ENCODE data around the gene PRKAR2B.
"Not testable (repeated sequence)": the region's sequence is repeated elsewhere in the genome, so short reads cannot be mapped to it uniquely, and the experiment has no call there.

Gene PRKAR2B

DNA sequence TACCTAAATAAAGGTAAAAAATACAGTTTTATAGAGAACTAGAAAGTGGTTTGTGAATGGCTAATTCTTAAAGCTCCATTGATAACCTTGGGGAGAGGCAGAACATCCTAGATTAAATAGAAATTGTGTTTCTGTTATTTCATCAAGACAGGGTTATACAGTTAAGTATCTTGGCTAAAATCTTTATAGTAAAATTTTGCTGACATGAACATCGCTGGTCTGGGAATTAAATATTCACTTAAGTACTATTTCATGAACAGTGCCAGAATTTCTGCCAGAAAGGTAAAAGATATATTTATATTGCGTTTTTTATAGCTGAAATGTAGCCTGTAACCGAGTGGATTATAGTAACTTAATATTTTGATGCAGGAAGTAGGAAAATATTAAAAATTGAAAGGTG, 70.6 kb downstream of the PRKAR2B start:
- DNase-seq (ENCODE audit: low read depth in 2 of 3, low spot score in 2 of 3), result no peak

DNA sequence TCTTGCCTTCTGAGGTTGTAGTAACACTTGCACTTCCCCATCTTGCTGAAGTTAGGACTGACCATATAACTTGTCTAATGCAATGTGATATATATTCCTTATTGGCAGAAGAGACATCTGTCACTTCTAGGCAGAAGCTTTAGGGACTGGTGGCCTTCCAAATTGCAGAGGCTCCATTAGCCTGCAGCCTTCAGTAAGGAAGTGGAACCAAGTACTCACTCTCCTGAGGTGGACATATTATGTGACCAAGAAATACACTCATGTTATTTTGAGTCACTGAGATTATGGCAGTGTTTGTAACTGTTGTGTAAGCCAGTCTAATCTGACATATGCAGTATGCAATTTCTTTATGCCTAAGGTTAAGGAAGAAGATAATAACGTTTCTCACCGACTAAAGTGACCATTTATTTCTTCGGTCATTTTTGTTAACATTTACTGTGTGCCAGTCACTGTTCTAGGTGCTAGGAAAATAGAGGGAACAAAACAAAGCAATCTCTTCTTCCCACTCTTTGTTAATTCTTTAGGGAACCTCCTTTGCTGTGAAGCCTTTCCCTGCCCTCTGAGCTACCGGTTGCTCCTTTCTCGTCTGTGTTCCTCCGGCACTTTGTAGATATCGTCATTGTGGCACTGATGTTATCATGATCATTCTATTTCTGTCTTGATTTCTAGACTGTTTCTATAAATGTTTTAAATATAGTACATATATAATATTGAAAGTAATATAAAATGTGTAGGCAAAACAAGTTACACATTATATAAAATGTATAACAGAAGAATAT, 71.4 kb downstream of the PRKAR2B start:
- DNase-seq (ENCODE audit: low read depth in 2 of 3, low spot score in 2 of 3), result no peak

DNA sequence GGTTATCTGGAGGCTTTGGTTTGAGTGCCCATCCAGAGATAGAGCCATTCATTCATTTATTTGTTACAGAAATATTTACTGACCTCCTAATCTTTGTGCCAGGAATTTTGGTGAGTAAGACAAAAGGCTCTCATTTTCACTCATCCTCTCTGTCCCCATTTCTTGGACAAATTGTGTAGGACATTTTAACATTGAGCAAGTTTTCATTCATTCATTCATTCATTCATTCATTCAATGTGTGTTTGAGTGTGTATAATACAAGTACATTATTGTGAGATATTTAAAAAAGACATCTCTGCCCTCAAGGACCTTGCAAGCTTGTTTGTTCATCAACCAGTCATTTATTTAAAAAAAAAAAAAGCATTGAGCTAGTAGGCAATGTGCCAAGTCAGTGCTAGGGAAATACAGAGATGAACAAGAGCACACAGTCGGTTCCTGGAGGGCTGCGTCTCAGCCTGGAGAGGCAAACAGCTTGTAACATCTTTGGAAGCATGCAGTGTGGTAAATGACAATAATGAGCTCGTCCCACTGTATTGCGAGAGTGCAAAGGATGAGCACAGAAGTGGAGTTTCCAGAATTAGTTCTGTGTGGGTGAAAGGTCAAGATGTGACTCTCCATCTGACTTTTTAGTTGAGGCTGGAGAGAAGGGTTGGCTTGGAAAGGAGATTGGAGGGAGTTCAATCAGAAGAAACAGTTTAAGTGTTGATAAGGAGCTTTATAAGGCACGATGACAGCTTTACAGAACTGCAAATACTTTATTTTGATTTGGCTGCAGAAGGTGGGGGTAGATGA, 73.8 kb downstream of the PRKAR2B start:
- no peak for DNase-seq (ENCODE audit: low read depth in 2 of 3, low spot score in 2 of 3)

DNA sequence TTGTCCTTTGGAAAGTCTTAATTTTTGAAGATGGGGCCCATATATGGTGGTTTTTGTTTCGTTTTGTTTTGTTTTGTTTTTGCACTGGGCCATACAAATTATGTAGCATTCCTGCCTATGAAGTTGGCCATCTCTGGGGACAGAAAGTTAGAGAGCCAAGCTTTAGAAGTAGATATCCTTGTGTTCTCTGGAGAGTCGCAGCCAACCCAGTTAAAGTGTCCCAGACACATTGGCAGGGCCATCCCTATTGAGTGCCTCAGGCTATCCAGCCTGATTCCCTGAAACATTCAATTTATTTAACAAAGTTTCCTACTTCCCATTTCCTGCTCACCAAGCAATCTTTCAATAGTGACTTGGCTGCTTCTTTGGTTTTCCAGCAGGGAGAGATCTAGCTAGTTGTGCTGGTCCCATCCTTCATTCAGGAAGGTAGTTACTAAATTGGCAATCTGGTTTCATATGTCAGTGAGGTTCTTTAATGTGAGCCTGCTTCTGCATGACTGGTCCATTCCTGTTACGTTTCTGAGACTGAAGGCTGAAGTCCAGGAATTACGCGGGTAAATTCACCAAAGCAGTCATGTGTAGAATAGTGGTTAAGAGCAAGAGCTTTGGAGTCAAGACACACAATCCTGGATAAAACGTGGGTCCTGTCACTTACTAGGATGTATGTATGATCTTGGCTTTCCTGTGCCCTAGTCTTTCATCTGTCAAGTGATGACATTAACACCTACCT, 75.0 kb downstream of the PRKAR2B start:
- no peak for DNase-seq (ENCODE audit: low read depth in 2 of 3, low spot score in 2 of 3)

DNA sequence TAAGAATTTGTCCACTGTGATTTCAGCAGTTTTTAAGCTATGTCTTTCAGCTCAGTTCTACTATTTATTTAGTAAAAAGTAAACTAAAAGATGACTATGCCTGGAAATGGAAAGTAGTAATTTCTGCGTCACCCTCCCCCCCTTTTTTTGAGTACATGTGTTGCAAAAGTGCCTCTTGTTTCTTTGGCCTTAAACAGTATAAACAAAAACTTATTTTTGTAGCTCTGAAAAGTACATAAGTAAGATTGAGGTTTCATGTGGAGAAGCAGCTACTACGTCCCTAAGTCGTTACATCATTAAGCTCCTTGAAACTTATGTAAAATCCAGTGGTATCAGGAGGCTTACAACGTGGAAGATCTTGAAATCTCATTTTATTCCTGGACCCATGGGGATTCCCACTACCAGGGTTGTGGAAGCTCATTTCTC, 78.0 kb downstream of the PRKAR2B start:
- no peak for DNase-seq (ENCODE audit: low read depth in 2 of 3, low spot score in 2 of 3)

DNA sequence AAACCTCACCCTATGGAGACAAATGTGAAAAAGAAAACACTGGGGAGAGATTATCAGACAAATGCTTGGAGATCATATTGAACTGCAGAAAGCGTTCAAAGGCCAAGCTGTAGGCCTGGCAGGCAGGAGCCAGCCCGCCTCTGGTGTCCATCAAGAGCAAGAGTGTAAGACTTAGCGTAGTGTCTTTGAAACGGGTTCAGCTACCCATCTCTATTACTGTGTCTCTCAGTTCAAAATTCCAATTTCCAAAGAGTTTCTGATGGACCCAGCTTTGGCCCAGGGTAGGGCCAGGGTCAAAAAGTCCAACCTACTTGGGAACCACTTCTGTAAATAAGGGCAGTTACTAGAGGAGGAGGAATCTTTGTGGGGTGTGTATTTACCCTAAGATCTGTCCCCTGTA, 78.9 kb downstream of the PRKAR2B start:
- no peak for DNase-seq (ENCODE audit: low read depth in 2 of 3, low spot score in 2 of 3)

DNA sequence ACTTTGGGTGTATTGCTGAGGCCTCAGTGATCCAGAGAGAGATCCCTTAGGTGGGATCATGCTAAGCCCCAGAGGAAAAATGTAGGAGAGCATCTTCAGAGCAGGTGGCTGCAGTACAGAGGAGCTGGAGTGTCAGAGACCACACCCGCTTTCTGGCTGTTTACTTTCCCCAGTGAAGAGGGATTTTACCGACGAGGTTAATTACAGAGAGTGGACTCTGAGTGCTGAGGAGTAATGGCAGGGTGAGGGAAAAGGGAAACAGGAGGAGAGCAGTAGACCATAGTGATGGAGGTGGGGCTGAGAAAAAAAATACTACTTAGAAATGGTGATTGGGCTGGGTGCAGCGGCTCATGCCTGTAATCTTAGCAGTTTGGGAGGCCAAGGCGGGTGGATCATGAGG, 81.0 kb downstream of the PRKAR2B start:
- DNase-seq (ENCODE audit: low read depth in 2 of 3, low spot score in 2 of 3), result no peak

DNA sequence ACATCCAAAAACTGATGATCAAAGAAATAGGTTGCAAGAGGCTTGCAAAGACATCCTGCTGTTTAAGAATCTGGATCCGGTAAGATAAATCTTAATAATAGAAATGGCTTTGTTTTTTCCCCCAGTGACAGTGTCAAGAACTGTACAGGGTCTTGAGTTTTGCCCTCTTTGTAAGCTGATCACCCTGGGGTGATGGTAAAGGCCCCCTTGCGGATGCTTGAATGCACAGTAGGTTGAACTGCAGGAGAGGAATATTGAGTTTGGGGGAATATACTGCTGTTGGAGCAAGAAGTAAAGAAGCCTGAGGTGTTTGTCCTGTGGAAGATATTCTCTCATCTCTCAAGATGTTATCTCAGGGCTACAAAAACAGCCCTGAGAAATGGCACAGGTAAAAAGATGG, 83.7 kb downstream of the PRKAR2B start:
- no peak for DNase-seq (ENCODE audit: low read depth in 2 of 3, low spot score in 2 of 3)

DNA sequence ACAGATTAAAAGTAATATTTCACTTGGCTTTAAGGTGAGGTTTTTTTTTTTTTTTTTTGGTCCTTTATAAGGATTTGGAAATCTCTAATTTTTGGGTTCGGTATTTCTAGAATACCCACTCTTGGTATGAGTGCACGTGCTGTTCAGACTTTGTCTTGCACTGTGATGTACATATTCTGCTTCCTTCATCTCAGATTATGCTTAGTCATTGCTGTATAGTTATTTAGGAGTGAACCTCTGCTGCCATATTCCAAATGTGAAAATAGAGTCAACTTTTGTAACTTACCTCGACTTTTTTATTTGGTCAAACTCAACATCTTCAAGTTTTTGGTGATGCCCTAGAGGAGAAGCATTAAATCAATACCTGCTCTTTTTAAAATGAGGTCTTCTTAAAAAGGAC, 84.2 kb downstream of the PRKAR2B start:
- no peak for DNase-seq (ENCODE audit: low read depth in 2 of 3, low spot score in 2 of 3)

DNA sequence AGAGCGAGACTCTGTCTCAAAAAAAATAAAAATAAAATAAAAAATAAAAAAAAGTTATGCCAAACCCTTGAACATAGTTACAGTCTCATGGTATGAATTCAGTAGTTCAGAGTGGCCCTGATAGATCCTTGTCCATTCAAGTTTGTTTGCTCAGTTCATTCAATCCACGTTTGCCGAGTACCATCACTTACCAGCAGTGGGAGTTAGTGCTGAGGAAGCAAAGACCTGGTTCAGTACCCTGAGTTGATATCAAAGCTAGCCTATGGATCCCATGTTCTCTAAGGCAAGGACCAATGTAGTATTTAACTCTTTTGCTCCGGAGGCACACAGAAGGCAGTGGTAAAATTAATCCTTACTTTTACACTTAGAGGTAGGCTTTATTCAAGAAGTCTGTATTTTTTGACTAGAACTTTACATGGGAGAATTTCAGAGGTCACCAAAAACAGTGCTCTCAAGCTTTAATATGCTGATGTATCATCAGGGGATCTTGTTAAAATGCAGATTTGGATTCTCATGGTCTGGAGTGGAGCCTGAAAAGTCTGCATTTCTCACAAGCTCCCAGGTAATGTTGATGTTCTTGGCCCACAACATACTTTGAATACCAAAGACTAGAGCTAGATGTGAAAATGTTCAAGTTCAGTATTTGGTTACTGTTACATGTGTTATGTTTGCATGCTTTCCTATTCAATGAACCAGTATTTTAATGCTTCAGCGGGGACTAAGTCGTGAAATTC, 86.1 kb downstream of the PRKAR2B start:
- DNase-seq (ENCODE audit: low read depth in 2 of 3, low spot score in 2 of 3), result no peak

DNA sequence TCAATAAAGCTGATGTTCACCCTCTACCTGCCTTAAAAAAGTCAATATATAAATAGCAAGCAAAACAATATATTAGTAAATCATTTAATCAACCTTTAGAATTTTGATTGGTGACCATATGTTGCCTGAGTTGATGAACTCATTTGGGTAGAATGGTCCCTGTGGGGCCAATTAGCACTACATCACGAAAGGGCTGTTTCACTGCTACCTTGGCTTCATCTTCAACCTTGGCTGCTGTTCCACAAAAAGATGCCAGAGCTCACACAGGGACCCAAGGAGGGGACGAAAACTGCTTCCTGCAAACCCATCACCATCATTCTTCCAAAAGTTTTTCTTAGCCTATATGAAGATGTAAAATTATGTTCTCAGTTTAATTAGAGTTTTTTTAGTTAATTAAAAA, 88.9 kb downstream of the PRKAR2B start:
- DNase-seq (ENCODE audit: low read depth in 2 of 3, low spot score in 2 of 3), result no peak

DNA sequence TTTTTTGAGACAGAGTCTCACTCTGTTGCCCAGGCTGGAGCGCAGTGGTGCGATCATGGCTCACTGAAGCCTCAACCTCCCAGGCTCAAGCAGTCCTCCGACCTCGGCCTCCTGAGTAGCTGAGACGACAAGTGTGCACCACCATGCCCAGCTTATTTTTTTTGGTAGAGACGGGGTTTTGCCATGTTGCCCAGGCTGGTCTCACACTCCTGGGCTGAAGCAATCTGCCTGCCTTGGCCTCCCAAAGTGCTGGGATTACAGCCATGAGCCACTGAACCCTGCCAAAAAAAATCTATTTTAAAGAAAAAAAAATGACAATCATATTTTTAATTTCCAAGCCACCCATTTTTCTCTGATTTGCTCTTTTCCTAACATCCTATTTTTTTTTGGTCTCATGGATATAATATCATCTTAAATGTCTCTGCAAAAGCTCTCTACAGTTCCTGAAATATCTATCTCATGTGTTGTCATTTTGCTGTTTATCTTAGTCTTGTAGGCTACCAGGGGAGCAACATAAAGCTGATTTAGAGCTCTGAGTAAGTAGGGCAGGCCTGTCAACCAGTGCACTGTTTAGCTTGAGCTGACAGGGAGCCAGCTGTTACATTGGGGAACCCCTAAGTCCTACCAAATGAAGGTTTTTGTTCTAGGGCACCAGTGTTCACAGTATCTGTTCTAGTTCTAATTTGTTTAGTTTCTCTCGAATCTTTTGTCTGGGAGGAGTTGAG, 94.4 kb downstream of the PRKAR2B start:
- DNase-seq (ENCODE audit: low read depth in 2 of 3, low spot score in 2 of 3), result no peak

DNA sequence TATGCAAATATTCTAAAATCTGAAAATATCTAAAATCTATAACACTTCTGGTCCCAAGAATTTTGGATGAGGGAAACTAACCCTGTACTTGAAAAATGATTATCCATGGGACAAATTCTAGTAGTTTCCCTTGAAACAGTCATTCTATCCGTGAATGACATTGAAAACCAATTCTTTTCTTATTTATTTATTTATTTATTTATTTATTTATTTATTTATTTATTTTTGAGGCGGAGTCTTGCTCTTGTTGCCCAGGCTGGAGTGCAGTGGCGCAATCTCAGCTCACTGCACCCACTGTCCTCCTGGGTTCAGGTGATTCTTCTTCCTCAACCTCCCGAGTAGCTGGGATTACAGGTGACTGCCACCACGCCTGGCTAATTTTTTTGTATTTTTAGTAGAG, 99.4 kb downstream of the PRKAR2B start:
- DNase-seq (ENCODE audit: low read depth in 2 of 3, low spot score in 2 of 3), result not testable (repeated sequence)

DNA sequence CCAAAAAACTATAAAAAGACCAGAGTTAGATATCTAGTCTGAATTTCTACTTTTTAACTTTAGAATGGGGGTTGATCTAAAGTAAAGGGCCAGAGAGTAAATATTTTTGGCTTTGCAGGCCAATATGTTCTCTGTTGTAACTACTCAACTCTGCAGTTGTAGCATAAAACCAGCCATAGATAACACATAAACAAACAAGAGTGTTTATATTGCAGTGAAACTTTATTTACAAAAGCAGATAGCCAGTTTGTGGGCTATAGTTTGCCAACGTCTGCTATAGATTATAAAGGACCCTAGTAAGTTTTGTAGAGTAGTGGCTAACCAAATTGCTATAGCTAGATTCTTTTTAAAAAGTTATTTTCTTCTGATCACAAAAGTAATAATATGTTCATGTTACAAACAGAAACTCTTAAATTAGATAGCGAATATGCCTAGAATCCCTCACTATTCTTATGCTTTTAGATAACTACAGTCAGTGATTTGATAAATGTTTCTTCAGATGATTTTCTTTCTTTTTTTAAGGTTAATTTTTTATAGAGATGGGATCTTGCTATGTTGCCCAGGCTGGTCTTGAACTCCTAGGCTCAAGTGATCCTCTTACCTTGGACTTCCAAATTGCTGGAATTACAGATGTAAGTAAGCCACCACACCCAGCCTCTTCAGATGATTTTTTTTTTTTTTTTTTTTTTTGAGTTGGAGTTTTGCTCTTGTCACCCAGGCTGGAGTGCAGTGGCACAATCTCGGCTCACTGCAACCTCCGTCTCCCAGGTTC, 100.7 kb downstream of the PRKAR2B start:
- no peak for DNase-seq (ENCODE audit: low read depth in 2 of 3, low spot score in 2 of 3)

DNA sequence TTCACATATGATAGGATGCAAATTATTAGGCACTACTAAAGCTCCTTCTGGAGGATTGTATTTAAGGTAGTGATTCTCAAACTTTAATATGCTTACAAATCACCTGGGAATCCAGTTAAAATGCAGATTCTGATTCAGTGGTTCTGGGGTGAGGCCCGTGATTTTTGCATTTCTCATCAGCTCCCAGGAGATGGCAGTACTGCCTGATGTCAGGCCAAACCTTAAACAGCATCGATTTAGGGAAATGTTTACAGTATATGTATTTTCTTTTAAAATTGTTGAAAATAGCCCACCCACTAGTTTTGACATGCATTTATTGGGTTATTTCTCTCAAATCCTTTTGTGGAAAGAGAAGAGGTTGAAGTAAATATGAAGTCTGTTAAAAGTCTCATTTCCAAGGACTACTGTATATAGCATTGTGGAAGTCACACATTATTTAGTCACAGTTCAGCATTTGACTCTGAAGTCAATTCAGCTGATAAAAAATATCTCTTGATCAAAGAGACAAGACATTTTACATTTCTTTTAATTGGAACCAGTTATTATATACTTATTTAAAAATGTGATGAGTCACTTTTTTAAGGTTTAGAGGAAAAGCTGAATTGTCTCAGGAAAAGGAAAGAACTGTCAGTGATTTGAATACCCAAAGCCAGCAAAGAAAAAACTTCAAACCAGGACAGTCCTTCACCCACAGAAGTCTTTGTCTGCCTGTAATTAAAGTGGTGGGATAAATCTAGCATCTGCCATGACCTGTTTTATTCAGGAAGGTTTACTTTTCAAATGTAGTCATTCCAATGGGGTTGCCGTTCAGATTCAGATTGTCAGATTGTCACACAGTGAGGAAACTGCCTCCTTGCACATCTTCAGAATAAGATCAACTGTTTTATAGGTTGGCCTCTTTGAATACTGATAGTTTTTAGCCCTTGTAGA, 103.2 kb downstream of the PRKAR2B start:
- no peak for DNase-seq (ENCODE audit: low read depth in 2 of 3, low spot score in 2 of 3)

DNA sequence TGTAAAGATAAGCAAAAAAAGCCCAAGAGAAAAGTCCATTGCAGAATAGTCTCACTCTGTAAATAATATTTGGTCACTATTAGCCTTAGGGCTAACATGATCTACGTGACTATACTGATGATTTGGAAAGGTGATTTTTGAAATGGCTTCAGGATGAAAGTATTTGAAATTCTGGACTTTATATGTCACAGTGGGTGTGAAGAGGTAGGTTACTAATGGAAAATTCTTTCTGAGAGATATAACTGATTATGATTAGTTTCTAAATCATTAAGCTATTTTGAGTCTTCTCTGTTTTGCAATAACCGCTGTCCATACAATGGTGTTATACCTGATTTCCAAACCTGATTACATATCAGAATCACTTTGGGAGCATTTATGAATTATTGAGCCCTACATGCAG, 104.2 kb downstream of the PRKAR2B start:
- no peak for DNase-seq (ENCODE audit: low read depth in 2 of 3, low spot score in 2 of 3)

DNA sequence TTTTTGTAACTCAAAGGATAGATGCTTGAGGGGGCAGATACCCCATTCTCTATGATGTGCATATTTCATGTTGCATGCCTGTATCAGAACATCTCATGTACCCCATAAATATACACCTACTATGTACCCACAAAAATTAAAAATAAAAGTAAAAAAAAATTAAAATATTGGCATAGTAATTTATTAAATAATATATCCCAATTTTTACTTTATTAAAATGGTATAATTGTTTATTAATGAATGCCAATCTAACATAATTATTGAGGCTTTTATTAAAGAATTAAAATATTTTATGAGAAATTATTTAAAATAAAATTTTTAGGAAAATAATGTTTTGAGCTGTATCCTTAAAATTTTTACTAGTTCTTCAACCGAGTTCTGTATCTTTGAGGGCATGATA, 105.4 kb downstream of the PRKAR2B start:
- no peak for DNase-seq (ENCODE audit: low read depth in 2 of 3, low spot score in 2 of 3)

DNA sequence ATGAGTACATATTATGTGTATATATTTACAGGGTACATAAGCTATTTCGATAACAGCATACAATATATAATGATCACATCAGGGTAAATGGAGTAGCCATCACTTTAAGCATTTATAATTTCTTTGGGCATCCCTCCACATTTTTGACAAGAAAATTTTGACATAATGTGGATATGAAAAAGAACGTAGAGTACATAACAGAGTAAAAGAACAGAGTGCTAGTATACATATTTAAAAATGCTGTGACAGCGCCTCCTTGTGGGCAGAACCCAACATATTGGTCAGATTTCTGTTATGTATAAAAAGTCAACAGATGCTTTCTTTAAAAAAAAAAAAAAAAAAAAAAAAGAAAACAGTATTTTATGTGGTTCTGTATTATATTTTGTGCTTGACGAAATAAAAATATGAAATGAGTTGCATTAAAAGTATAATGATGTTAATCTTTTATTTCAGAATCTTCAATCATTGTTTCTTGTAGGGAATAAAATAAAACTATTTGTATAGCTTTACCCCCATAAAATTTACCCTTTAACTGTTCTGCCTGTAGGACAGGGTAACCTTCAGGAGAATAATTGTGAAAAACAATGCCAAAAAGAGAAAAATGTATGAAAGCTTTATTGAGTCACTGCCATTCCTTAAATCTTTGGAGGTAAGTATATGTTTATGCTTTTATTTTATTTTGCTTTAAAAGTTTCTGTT, 106.0 kb downstream of the PRKAR2B start:
- peak in 2 of 3 experiments; percentile 12 to 52 for DNase-seq (ENCODE audit: low read depth in 2 of 3, low spot score in 2 of 3)
